H9 (cell line): ENCODE measurements around the gene ECEL1. TPM values are rescaled to one million over a fixed set of nuclear protein-coding genes. Genes with fewer than 3 reads are reported as not detected.

Experiments used
- DNase-seq: peaks from one replicate; pipeline ENCODE4 v3.0.0-alpha.2; 2017
- H2AFZ ChIP-seq: one replicate; pipeline ENCODE4 v1.6.1; 2013; ENCODE audit warnings: mild to moderate bottlenecking, low read length, control low read depth, moderate library complexity
- H2AK5ac ChIP-seq: 2 replicates; pipeline ENCODE4 v1.6.1; 2013; ENCODE audit warnings: low read length, control low read depth, mixed read lengths; ENCODE audit not compliant: insufficient read length
- H2BK120ac ChIP-seq: one replicate; pipeline ENCODE4 v1.6.1; 2013; ENCODE audit warnings: low read depth, mild to moderate bottlenecking, low read length, control low read depth, inconsistent platforms; ENCODE audit not compliant: poor library complexity, severe bottlenecking
- H2BK12ac ChIP-seq: 2 replicates; pipeline ENCODE4 v1.6.1; 2013; ENCODE audit warnings: low read length, control low read depth, mixed read lengths, low read depth; ENCODE audit not compliant: insufficient read length
- H2BK15ac ChIP-seq: 2 replicates; pipeline ENCODE4 v1.6.1; 2013; ENCODE audit warnings: low read depth, low read length, control low read depth
- H2BK20ac ChIP-seq: one replicate; pipeline ENCODE4 v1.6.1; 2013; ENCODE audit warnings: low read depth, mild to moderate bottlenecking, low read length, control low read depth, inconsistent platforms; ENCODE audit not compliant: poor library complexity, severe bottlenecking
- H2BK5ac ChIP-seq: 2 replicates; pipeline ENCODE4 v1.6.1; 2013; ENCODE audit warnings: low read length, control low read depth, mixed read lengths; ENCODE audit not compliant: insufficient read length
- H3K14ac ChIP-seq: 2 replicates; pipeline ENCODE4 v1.6.1; 2013; ENCODE audit warnings: low read length, control low read depth; ENCODE audit not compliant: insufficient read depth
- H3K18ac ChIP-seq: 2 replicates; pipeline ENCODE4 v1.6.1; 2013; ENCODE audit warnings: low read depth, mild to moderate bottlenecking, mixed read lengths, low read length, control low read depth; ENCODE audit not compliant: insufficient read length
- H3K23ac ChIP-seq: 2 replicates; pipeline ENCODE4 v1.6.1; 2013; ENCODE audit warnings: low read length, control low read depth, mixed read lengths, low read depth; ENCODE audit not compliant: insufficient read length
- H3K23me2 ChIP-seq: 2 replicates; pipeline ENCODE4 v1.6.1; 2013; ENCODE audit warnings: low read depth, mild to moderate bottlenecking, mixed read lengths, low read length, control low read depth; ENCODE audit not compliant: insufficient read length, poor library complexity, severe bottlenecking
- H3K27ac ChIP-seq: 2 replicates; pipeline ENCODE4 v1.5.1; 2013; ENCODE audit warnings: low read length, control low read depth, mixed read lengths, low read depth; ENCODE audit not compliant: insufficient read length
- H3K27me3 ChIP-seq: 2 replicates; pipeline ENCODE4 v1.6.1; 2013; ENCODE audit warnings: low read length, control low read depth, inconsistent platforms; ENCODE audit not compliant: insufficient read depth
- H3K4ac ChIP-seq: 2 replicates; pipeline ENCODE4 v1.6.1; 2013; ENCODE audit warnings: low read depth, mild to moderate bottlenecking, control low read depth, inconsistent platforms, low read length, moderate library complexity
- H3K4me1 ChIP-seq: 2 replicates; pipeline ENCODE4 v1.6.1; 2013; ENCODE audit warnings: low read length, control low read depth, inconsistent platforms; ENCODE audit not compliant: insufficient read depth
- H3K4me2 ChIP-seq: 2 replicates; pipeline ENCODE4 v1.6.1; 2013; ENCODE audit warnings: low read length, control low read depth, mixed read lengths; ENCODE audit not compliant: insufficient read length, insufficient read depth
- H3K56ac ChIP-seq: 2 replicates; pipeline ENCODE4 v1.6.1; 2013; ENCODE audit warnings: low read depth, mild to moderate bottlenecking, mixed read lengths, low read length, control low read depth; ENCODE audit not compliant: insufficient read length
- H3K79me1 ChIP-seq: 2 replicates; pipeline ENCODE4 v1.6.1; 2013; ENCODE audit warnings: low read depth, mild to moderate bottlenecking, moderate library complexity, low read length, control low read depth, inconsistent platforms; ENCODE audit not compliant: insufficient read depth, poor library complexity, severe bottlenecking
- H3K79me2 ChIP-seq: 2 replicates; pipeline ENCODE4 v1.6.1; 2013; ENCODE audit warnings: low read length, control low read depth, inconsistent platforms; ENCODE audit not compliant: insufficient read depth
- H3K9ac ChIP-seq: 2 replicates; pipeline ENCODE4 v1.6.1; 2013; ENCODE audit warnings: low read length, control low read depth, mixed read lengths; ENCODE audit not compliant: insufficient read length; ENCODE audit errors: extremely low read depth
- H3K9me3 ChIP-seq: one replicate; pipeline ENCODE4 v1.6.1; 2013; ENCODE audit warnings: low read depth, low read length, inconsistent platforms; ENCODE audit not compliant: control insufficient read depth
- H3T11ph ChIP-seq: one replicate; pipeline ENCODE4 v1.6.1; 2013; ENCODE audit warnings: mild to moderate bottlenecking, low read length, control low read depth, inconsistent platforms
- H4K20me1 ChIP-seq: one replicate; pipeline ENCODE4 v1.6.1; 2013; ENCODE audit not compliant: control insufficient read depth, insufficient read length, insufficient read depth
- H4K5ac ChIP-seq: 2 replicates; pipeline ENCODE4 v1.6.1; 2013; ENCODE audit warnings: low read depth, mild to moderate bottlenecking, mixed read lengths, low read length, control low read depth; ENCODE audit not compliant: insufficient read length
- H4K8ac ChIP-seq: replicated peaks from 2 replicates; pipeline ENCODE4 v1.6.1; 2013; ENCODE audit warnings: low read length, control low read depth, mixed read lengths, low read depth; ENCODE audit not compliant: insufficient read length
- H4K91ac ChIP-seq: 2 replicates; pipeline ENCODE4 v1.6.1; 2013; ENCODE audit warnings: low read depth, mild to moderate bottlenecking, moderate library complexity, mixed read lengths, low read length, control low read depth; ENCODE audit not compliant: insufficient read length
- H3K27ac Mint-ChIP-seq, 3 experiments: 2 replicates in 2 of 3; 3 replicates in 1 of 3; pipeline ENCODE4 v1.8.0; 2020 to 2021; ENCODE audit warnings: mixed read lengths in 3 of 3, mild to moderate bottlenecking in 1 of 3, moderate library complexity in 1 of 3
- H3K27me3 Mint-ChIP-seq: 2 replicates; pipeline ENCODE4 v1.8.0; 2021; ENCODE audit warnings: low read depth, mild to moderate bottlenecking, moderate library complexity, mixed read lengths
- H3K36me3 Mint-ChIP-seq, 3 experiments: 2 replicates in 2 of 3; 3 replicates in 1 of 3; pipeline ENCODE4 v1.8.0; 2020 to 2021; ENCODE audit warnings: low read depth in 3 of 3, mixed read lengths in 3 of 3; ENCODE audit not compliant: insufficient read depth in 1 of 3
- H3K4me1 Mint-ChIP-seq, 2 experiments: 2 replicates each; pipeline ENCODE4 v1.8.0; 2020; ENCODE audit warnings: mixed read lengths in 2 of 2
- H3K4me3 Mint-ChIP-seq, 2 experiments: 2 replicates in 1 of 2; 3 replicates in 1 of 2; pipeline ENCODE4 v1.8.0; 2020 to 2021; ENCODE audit warnings: mild to moderate bottlenecking in 2 of 2, mixed read lengths in 2 of 2, moderate library complexity in 1 of 2
- H3K9me3 Mint-ChIP-seq, 2 experiments: 2 replicates in 1 of 2; 3 replicates in 1 of 2; pipeline ENCODE4 v1.8.0; 2020; ENCODE audit warnings: mild to moderate bottlenecking in 2 of 2, mixed read lengths in 2 of 2, moderate library complexity in 1 of 2
- whole genome bisulfite sequencing: extraction: QIAGEN DNeasy Blood & Tissue Kit; methylation state at CpG from one replicate; pipeline ENCODE4 v1.1.7; 2013; ENCODE audit warnings: missing lambda C conversion rate, low lambda C conversion rate, mixed read lengths; ENCODE audit not compliant: insufficient read length; ENCODE audit errors: extremely low coverage; 5-methylcytosine and 5-hydroxymethylcytosine counted together
- total RNA-seq: library from RNA; stranded (reverse); gene quantifications from 2 replicates; pipeline ENCODE4 v1.2.1, GENCODE V29; 2021
- TF ChIP-seq, protein P1 (sequence below): fragments of 200-600 bp; sonication (generic); conservative IDR thresholded peaks from 3 replicates; pipeline ENCODE4 v1.8.0; 2021; ENCODE audit warnings: antibody characterized with exemption, mild to moderate bottlenecking

Gene ECEL1
- total RNA-seq, 1 experiment from 2014 or later: 8.4 TPM

DNA sequence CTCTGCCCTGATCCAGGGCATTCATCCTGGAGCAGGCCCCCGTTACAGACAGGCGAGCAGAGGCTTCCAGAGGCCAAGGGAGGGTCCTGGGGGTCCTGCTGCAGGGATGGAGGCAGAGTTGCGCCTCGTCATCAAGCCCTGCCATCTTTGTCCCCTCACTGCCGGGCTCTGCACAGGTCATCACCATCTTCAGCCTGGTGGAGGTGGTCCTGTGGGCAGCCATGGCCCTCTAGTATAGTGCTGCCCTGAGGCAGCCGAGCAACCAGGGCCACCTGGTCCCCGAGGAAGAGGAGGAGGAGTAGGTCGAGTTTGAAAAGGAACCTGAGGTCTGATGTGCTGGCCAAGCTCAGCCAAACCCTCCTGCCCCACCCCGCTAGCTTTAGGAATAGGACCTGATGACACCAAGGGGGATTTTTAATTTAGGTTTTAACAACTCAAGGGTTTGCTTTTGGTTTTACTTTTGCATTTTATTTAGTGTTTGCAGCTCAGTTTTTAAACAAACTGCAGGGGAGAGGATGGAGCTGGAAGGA lies 40.5 kb downstream of the ECEL1 start:
- H3T11ph ChIP-seq: no peak overlapping the region
- H3K4me3 Mint-ChIP-seq: no peak overlapping the region
- no peak overlapping the region for H2BK120ac ChIP-seq
- H3K23me2 ChIP-seq: no peaks in the 10 kb centered on the region
- H3K79me1 ChIP-seq: no peaks in the 10 kb centered on the region
- no peak overlapping the region for H3K23ac ChIP-seq
- no peak overlapping the region for H3K27ac ChIP-seq
- H3K36me3 Mint-ChIP-seq: no peaks in the 10 kb centered on the region
- no peak overlapping the region for H4K91ac ChIP-seq
- H3K18ac ChIP-seq: no peak overlapping the region
- no peak overlapping the region for H3K4me2 ChIP-seq
- no peak overlapping the region for H2AK5ac ChIP-seq
- H2BK15ac ChIP-seq: no peak overlapping the region
- no CpG with 5 or more reads among the region's 9 CpGs for WGBS
- TF ChIP-seq, protein P1, sequence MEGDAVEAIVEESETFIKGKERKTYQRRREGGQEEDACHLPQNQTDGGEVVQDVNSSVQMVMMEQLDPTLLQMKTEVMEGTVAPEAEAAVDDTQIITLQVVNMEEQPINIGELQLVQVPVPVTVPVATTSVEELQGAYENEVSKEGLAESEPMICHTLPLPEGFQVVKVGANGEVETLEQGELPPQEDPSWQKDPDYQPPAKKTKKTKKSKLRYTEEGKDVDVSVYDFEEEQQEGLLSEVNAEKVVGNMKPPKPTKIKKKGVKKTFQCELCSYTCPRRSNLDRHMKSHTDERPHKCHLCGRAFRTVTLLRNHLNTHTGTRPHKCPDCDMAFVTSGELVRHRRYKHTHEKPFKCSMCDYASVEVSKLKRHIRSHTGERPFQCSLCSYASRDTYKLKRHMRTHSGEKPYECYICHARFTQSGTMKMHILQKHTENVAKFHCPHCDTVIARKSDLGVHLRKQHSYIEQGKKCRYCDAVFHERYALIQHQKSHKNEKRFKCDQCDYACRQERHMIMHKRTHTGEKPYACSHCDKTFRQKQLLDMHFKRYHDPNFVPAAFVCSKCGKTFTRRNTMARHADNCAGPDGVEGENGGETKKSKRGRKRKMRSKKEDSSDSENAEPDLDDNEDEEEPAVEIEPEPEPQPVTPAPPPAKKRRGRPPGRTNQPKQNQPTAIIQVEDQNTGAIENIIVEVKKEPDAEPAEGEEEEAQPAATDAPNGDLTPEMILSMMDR: no peak
- no peak overlapping the region; a peak in 1 of 7 replicates for H3K27ac Mint-ChIP-seq
- H2BK12ac ChIP-seq: no peak overlapping the region
- no peaks in the 10 kb centered on the region for H4K20me1 ChIP-seq
- H4K8ac ChIP-seq: no peak overlapping the region
- peaks cover 11% of the 10 kb centered on the region for H3K27me3 Mint-ChIP-seq
- no peaks in the 10 kb centered on the region for H3K4me1 Mint-ChIP-seq
- no peaks in the 10 kb centered on the region for H3K9me3 Mint-ChIP-seq
- no peak overlapping the region for H3K9ac ChIP-seq
- H3K14ac ChIP-seq: no peak overlapping the region
- no peak overlapping the region for H2BK5ac ChIP-seq
- H3K79me2 ChIP-seq: no peaks in the 10 kb centered on the region
- H3K9me3 ChIP-seq: no peaks in the 10 kb centered on the region
- H4K5ac ChIP-seq: no peak overlapping the region
- no peak overlapping the region for H3K4ac ChIP-seq
- no peak overlapping the region for H2AFZ ChIP-seq
- no peak overlapping the region for H2BK20ac ChIP-seq
- no peak overlapping the region for H3K56ac ChIP-seq
- H3K4me1 ChIP-seq: no peaks in the 10 kb centered on the region
- no peak for DNase-seq
- H3K27me3 ChIP-seq: no peaks in the 10 kb centered on the region
